GM21360 (cell line): Measurements from ENCODE around the gene MAFF.

Experiments used
- ATAC-seq: cut with Tn5 transposase; IDR thresholded peaks from one replicate; pipeline ENCODE4 v1.9.1; 2021; ENCODE audit warnings: mild to moderate bottlenecking, moderate library complexity; ENCODE audit not compliant: unreplicated experiment

Gene MAFF

DNA sequence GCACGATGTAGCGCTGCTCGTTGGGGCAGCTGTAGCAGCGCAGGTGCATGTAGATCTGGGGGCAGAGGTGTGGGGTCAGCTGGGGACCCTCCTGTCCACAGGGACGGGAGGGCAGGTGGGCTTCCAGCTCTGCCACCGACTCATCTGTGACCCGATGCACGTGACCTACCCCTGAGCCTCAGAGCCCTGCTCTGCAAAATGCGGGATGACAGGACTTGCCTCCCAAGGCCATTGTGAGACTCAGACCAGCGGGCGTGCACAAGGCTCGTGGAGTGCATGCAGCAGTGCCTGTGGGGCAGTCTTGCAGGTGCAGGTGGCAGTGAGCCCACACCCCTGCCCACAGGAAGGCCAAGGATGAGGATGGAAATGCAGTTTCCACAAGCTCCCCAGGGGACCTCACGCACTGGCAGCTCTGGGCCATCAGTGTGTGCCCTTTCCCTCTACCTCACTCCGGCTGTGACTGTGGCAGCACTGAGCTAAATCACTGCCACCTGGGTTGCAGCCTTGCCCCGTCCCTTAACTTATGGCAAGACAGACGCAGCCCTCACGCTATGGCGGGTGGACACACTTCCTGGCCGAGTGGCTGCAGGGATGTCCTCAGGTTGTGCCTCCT is 44.4 kb downstream of the MAFF start:
- ATAC-seq = no peak

DNA sequence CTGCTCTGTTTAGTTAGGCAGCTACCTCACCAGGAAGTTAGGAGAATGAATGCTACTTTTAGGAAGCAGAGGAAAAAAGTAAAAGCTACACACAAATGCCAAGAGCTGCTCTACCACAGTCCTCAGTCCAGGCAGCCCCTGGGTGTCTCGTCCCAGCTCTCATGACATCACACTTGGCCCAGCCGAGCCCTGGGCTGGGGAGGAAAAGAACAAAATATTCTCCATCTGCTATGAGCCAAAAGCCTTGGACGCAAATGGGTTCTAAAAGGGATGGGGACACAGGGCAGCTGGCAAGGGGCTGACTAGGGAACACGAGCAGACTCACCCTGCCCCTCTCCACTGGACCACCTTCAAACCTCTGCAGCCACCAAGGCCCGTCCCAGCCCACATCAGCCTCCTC is 44.9 kb downstream of the MAFF start:
- ATAC-seq = no peak

DNA sequence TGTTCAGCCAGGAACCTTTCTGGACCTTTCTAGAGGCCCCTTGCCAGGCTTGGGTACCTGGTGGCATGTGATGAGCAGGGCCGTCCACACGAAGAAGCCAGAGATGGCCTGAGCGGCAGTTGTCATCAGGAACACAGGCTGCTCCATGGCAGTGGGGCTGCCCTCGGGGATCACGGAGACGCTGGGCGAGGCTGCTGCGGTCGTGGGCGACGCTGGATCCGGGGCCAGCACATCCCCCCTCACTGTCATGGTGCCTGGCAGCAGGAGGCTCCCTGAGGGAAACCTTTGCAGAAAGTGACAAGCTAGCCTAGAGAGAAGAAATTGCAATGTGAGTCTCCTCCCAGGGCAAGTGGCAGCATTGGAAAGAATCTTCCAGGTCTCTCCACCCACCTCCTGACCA is 45.9 kb downstream of the MAFF start:
- ATAC-seq = no peak

DNA sequence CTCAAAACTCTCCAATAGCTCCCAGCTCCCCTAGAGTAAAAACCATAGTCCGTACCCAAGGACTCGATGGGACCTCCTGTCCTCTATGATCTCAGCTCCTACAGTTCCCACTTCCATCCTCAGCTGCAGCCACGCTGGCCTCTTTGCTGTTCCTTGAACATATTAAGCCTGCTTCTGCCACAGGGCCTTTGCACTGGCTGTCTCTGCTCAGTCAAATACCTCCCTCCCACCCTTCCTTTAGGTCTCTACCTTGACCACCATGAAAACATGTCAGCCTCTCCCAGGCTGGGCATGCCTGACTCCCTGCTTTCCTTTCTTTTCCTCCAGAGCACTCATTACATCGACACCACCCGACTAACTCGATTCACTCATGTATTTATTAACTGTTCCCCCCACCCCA is 46.5 kb downstream of the MAFF start:
- ATAC-seq = no peak

DNA sequence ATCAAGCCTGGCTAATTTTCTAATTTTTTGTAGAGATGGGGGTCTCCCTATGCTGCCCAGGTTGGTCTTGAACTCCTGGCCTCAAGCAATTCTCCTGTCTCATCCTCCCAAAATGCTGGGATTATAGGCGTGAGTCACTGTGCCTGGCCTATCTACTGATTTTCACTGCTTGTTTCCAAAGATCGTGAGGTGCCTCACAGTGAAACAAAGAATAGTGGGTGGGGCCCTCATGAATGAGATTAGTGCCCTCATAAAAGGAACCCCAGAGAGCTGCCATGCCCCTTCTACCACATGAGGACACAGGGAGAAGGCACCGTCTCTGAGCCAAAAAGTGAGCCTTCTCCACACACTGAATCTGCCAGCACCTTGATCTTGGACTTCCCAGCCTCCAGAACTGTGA is 47.5 kb downstream of the MAFF start:
- no peak for ATAC-seq

DNA sequence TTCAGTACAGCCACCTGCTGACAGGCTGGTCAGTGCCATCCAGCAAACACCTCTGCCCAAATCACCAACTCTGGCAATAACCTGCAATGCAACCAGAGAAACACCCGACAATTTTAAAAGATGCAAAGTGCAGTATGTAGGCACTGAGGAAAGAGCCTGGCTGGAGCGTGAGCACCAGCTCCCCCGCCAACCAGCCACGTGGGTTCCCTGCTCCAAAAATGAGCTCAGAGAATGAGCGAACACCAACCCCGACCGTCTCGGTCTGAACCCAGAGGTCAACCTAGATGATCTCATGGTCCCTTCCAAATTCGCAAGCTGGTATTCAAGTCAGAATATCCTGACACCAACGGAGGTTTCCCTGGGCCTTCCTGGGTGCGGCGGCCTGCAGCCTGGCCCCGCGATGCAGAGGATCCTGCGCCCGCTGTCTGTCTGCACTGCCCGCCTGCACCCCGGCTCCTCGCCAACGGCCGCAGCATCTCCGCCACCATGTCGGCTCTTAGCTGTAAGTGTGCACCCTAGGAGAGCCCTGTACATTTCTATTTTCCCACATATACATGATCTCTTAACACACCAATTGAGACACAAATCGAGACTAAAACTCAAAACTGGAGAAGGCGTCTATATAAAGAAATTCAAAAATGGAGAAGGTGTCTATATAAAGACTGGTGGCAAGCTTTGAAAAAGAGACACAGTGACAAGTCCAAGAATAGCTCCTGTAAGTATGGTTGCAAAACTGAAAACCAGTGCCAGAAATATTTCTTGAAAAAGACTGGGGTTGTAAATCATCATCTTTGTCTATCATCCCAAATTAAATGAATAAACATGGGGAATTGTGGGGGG is 48.2 kb downstream of the MAFF start:
- ATAC-seq = no peak

DNA sequence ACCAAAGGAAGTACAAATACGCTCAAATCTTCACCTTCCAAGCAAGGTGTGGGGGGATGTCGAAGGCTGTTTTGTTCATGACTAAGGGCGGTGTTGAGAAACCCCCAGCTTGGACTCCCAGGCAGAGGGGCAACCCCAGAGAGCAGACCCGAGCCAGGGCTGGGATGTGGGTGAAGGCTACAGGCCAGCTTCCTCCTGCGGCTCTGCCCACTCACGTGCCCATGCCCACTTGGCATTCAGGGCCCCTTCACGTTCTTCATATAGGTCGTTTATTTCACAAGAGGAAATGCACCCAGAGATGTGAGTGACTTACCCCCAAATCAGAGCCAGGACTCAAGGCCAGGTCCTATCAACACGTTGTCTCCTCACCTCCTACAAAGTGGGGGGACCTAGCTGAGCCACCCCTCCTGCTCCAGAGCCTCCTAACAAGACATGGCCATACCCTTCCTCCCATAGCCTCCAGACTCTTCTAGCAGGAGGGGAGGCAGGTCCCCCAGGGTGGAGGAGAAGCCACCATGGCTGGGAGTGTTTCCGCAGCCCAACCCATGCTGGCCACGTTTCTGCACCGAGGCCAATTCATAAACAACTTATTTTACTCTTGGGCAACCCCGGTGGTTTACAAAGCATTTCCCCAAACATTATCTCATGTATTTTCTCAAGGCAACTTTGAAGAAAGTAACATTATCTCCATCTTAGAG is 49.0 kb downstream of the MAFF start:
- ATAC-seq = no peak

DNA sequence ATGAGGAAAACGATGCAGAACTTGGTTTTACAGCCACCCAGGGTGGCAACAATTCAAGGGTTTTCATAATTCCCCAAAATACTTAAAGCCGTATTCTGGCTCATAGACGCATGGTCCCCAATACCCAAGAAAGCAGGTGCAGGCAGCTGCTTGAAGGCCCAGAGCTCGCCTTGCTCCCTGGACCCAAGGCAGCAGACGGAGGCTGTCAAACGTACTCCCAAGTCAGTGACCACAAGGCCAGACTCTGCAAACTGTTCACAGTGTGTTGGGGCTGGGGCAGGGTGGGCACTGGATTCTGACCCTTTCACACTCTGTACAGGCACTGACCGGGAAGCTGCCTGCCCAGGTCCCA is 49.5 kb downstream of the MAFF start:
- no peak for ATAC-seq

DNA sequence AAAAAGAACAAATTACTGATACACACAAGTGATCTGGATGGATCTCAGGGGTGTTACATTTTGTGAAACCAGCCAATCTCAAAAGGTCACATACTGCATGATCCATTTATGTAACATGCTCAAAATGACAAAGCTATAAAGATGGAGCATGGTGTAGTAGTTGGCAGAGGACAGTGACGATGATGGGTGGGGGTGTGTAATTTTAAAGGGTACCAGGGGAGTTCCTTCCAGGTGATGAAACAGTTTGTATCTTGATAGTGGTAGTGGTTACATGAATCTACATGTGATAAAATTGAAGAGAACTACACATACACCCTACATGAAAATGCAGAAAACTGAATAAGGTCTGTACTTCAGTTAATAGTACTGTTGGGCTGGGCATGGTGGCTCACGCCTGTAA is 53.9 kb downstream of the MAFF start:
- ATAC-seq = no peak

DNA sequence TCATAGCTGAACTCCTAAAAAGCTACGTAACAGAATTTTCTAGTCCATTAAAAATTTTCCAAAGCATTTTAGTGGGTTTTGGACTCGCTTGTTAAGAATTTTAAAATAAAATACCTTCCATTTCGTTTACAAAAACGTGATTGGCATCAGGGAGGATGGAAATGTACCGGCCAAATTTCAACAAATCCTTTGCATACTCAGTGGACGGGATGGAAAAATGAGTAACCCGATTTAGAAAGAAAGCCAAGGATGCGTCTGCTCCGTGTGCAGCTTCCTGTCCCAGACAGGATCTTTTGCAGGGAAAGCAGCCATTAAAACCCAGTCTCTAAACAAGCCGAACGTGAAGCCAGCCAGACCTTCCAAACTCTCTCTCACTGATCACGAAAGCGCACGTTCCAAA is 55.4 kb downstream of the MAFF start:
- ATAC-seq = no peak

DNA sequence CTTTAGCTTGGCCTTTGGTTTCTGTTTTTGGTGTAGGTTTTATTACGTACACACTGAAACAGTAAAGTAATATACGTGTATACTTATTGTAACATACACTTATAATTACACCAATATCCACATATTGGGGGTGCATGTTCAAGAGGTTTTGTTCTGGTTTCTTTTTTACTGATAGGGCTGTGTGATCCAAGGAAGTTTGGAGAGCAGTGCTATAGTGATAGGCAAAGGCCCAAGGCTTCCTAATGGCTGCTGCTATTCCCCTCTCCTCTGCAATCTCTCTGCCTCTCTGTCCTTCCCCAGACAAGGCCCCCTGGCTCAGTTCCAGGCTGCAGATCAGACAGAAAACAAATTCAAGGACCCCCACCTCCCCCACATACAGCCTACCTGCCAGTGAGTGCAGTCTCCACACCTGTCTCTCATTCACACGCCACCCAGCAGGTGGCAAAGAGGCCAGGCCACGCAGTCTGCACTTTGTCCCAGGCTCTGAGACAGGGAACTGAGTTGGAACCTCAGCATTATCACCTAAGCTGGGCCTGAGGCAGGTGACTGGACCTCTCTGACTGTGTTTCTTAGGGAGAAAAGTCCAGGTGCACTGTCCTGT is 56.0 kb downstream of the MAFF start:
- no peak for ATAC-seq

DNA sequence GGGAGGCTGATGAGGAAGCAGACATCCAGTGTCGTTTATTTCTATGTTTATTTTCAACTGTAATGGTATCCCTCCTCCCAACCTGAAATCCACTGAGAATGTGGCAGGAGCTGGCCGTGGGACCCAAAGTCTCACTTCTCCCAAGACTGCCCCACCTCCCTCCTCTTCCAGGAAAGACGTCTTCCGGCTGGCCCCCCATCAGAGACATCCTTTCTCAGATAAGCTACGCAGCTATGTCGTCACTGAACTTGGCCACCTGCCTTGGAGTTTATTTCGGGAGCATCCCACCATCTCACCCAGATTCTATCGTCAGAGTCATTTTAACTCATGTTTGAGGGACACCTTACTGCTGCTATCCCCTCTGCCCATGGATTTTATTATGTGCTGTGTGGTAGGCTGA is 57.1 kb downstream of the MAFF start:
- ATAC-seq = no peak

DNA sequence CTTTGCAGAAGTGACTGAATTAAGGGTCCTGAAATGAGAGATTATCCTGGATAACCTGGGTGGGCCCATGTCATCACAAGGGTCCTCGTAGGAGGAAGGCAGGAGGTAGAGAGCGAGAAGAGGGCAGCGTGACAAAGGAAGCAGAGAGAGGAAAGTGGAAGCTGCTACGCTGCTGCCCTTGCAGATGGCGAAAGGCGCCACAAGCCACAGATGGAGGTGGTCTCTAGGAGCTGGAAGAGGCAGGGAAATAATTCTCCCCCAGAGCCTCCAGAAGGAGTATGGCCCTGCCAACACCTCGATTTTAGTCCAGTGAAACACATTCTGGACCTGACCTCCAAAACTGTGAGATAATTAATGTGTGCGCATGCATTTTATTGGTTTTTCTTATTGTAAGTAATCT is 57.6 kb downstream of the MAFF start:
- ATAC-seq = no peak

DNA sequence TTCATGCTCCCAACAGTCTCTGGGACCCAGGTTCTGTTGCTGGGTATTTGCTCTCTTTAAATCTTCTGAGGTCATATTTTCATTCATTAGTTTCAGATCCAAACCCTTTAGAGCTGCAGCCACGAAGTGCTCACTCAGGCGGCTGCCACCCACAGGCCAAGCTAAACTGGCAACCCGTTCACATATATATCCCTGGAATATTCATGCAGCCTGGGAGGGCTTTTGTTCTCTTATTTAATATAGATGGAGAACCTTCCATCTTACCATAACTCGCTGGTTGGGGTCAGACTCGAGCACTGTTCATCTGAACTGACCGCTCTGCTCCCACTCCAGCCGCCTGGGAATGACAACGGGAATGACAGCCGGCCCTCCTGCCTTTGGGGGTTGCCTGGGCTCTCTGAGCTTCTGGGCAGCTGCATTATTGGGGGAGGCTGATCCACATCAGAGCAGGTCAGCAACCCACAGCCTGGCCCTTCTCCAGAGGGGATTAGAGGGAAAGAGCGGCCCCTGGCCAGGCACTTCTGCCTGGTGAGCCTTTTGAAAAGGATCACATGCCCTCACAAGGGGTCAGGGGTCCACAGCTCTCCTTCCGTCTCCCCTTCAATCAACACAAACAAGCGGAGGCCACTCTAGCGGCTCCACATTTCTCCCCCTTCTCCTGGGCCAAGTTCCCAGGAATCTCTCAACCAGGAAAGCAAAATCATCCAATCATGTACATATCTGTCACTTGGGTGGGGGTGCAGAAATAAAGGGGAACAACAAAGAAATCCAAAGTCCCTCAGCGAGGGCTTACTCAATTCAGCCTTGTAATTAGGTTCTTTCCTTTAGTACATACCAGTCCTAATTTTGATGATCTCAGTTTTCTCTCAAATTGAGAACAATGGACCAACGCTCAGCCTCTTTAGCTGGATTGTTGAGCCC is 59.2 kb downstream of the MAFF start:
- no peak for ATAC-seq

DNA sequence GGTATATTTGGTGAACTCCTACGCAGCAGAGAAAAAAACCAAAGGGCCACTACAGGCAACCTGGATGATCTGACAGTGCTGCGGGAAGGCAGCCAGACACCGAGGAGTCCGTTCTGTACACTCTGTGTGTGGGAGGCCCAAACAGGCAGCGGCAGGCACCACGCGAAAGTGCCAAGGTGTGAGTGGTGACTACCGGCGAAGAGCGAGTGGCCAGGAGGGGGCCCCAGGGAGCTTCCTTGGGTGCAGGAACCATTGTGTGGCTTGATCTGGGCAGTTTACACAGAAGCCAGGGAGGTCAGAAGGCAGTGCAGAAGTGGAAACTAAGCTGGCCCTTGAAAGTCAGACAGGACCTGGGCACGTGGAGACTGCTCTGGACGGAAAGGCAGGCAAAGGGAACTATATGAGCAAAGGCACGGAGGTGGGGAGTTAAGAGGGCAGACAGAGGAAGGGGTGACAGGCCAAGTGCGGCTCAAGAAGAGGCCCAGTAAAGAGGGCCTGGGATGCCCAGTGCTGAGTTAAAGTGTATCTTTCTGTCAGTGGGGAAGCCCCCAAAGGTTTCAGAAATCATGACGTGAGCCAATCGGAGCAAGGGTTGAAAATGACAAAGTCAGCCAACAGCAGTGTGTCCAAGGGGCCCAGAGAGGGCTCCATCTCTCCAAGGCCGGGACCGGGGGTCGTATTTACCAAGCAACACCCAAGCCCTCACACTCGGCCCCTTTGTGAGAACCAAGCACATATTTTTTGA is 60.4 kb downstream of the MAFF start:
- ATAC-seq = no peak

DNA sequence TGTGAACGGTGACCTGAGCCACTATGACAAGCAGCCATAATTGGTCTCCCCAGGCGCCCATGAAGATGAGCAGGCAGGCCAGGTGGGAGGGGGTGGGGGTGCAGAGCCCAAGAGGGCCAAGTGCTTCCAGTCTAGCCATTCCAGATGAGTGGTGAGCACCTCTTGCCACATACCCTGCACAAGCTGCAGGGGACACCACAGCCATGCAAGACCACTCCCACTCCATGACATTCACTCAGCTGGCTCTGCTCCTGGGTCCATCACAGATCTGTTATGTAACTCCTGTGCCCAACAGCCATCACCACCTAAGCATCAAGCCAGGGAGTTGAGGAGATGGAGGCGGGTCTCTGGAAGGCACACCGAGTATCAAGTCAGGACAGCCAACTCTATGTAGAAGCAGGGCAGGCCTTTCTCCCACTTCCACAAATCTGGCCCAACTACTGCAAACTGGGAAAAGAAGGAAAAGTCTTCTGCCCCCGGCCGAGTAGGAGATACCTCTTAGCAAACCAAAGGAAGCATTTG is 62.6 kb downstream of the MAFF start:
- ATAC-seq = no peak
